ENCODE data around the gene SLC25A21.

- TF ChIP-seq, protein P1, sequence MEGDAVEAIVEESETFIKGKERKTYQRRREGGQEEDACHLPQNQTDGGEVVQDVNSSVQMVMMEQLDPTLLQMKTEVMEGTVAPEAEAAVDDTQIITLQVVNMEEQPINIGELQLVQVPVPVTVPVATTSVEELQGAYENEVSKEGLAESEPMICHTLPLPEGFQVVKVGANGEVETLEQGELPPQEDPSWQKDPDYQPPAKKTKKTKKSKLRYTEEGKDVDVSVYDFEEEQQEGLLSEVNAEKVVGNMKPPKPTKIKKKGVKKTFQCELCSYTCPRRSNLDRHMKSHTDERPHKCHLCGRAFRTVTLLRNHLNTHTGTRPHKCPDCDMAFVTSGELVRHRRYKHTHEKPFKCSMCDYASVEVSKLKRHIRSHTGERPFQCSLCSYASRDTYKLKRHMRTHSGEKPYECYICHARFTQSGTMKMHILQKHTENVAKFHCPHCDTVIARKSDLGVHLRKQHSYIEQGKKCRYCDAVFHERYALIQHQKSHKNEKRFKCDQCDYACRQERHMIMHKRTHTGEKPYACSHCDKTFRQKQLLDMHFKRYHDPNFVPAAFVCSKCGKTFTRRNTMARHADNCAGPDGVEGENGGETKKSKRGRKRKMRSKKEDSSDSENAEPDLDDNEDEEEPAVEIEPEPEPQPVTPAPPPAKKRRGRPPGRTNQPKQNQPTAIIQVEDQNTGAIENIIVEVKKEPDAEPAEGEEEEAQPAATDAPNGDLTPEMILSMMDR (IDR thresholded peaks at IDR 0.05 in 2 of 3, conservative IDR thresholded peaks at IDR 0.05 in 1 of 3; ENCODE audit: control insufficient read depth in 2 of 3, extremely low read depth in 1 of 3, insufficient read depth in 1 of 3, low read depth in 3 of 3, low read length in 3 of 3), result no peak
- TF ChIP-seq POLR2AphosphoS5 (IDR thresholded peaks at IDR 0.05; ENCODE audit: low read length) (no peak), EP300 (IDR thresholded peaks at IDR 0.05; ENCODE audit: borderline replicate concordance in 1 of 2, control insufficient read depth in 1 of 2, low read depth in 2 of 2, low read length in 2 of 2) (no peak)
These were observed 29.5 kb downstream of the SLC25A21 start for GRCh38 chr14:37142835-37143401.

Measured in GM12878 (cell line).